IMR-90 (cell line): ENCODE data around the gene ST3GAL3. TPM values are rescaled to one million over a fixed set of nuclear protein-coding genes. Genes with fewer than 3 reads are reported as not detected.

Experiments
- ATAC-seq: fragments of 200-7000 bp; cut with Tn5 transposase; 2 replicates; pipeline ENCODE4 v1.9.1; 2020; ENCODE audit warnings: low read depth, mild to moderate bottlenecking, moderate library complexity
- BruUV-seq: library from RNA; stranded (reverse); fragments of 400-500 nt; replicated peaks from 2 replicates; lab custom pipeline; 2021; lab: Mats Ljungman, UMichigan
- CTCF ChIA-PET: fragments of 300-600 bp; formaldehyde crosslinking; extraction: SDS; loops from one replicate; lab custom pipeline; 2021; ENCODE audit warnings: antibody characterized with exemption; lab: Yijun Ruan, JAX
- POLR2A ChIA-PET: fragments of 300-600 bp; sonication (Branson Sonifier 250); formaldehyde crosslinking; loops from one replicate; lab custom pipeline; 2022; ENCODE audit warnings: antibody characterized with exemption; ENCODE audit not compliant: unreplicated experiment; lab: Charles Lee
- DNase-seq: peaks from one replicate; pipeline ENCODE4 v3.0.0; 2013
- H2AFZ ChIP-seq: replicated peaks from 2 replicates; pipeline ENCODE3; 2013; ENCODE audit warnings: low read length, mild to moderate bottlenecking; ENCODE audit not compliant: poor library complexity
- H2AK5ac ChIP-seq: 2 replicates; pipeline ENCODE4 v1.6.1; 2013; ENCODE audit warnings: low read depth, low read length, inconsistent platforms
- H2AK9ac ChIP-seq: replicated peaks from 2 replicates; pipeline ENCODE3; 2013; ENCODE audit warnings: mild to moderate bottlenecking, low read depth, low read length, moderate library complexity; ENCODE audit not compliant: poor library complexity
- H2BK120ac ChIP-seq: 2 replicates; pipeline ENCODE4 v1.6.1; 2013; ENCODE audit warnings: low read depth, low read length, inconsistent platforms
- H2BK15ac ChIP-seq: 3 replicates; pipeline ENCODE4 v1.6.1; 2013; ENCODE audit warnings: low read depth, low read length, inconsistent platforms
- H2BK20ac ChIP-seq: 2 replicates; pipeline ENCODE4 v1.6.1; 2013; ENCODE audit warnings: low read depth, mild to moderate bottlenecking, inconsistent platforms, low read length, moderate library complexity
- H2BK5ac ChIP-seq: 2 replicates; pipeline ENCODE4 v1.6.1; 2013; ENCODE audit warnings: mild to moderate bottlenecking, low read depth, low read length, inconsistent platforms; ENCODE audit not compliant: poor library complexity, severe bottlenecking
- H3K14ac ChIP-seq: replicated peaks from 2 replicates; pipeline ENCODE4 v1.6.1; 2013; ENCODE audit warnings: low read depth, low read length, inconsistent platforms
- H3K18ac ChIP-seq: 2 replicates; pipeline ENCODE4 v1.6.1; 2013; ENCODE audit warnings: low read depth, low read length, control low read depth
- H3K23ac ChIP-seq: 2 replicates; pipeline ENCODE4 v1.6.1; 2013; ENCODE audit warnings: low read depth, low read length, inconsistent platforms
- H3K27ac ChIP-seq: 2 replicates; pipeline ENCODE4 v1.5.1; 2013; ENCODE audit warnings: mild to moderate bottlenecking, control low read depth, low read length; ENCODE audit not compliant: insufficient read depth
- H3K27me3 ChIP-seq: 2 replicates; pipeline ENCODE4 v1.6.1; 2013; ENCODE audit warnings: low read length; ENCODE audit not compliant: control insufficient read depth, insufficient read depth
- H3K36me3 ChIP-seq: 2 replicates; pipeline ENCODE4 v1.6.1; 2013; ENCODE audit warnings: low read length, mixed read lengths; ENCODE audit not compliant: control insufficient read depth, insufficient read depth
- H3K4ac ChIP-seq: 2 replicates; pipeline ENCODE4 v1.6.1; 2013; ENCODE audit warnings: low read depth, low read length, inconsistent platforms
- H3K4me1 ChIP-seq: 2 replicates; pipeline ENCODE4 v1.6.1; 2013; ENCODE audit warnings: low read length, mixed read lengths; ENCODE audit not compliant: control insufficient read depth, insufficient read depth
- H3K4me2 ChIP-seq: 2 replicates; pipeline ENCODE4 v1.6.1; 2013; ENCODE audit warnings: low read depth, mild to moderate bottlenecking, control low read depth, low read length, moderate library complexity
- H3K4me3 ChIP-seq: 2 replicates; pipeline ENCODE4 v1.5.1; 2013; ENCODE audit warnings: low read depth, mild to moderate bottlenecking, control low read depth, low read length, moderate library complexity; ENCODE audit not compliant: insufficient read depth
- H3K56ac ChIP-seq: 2 replicates; pipeline ENCODE4 v1.6.1; 2013; ENCODE audit warnings: low read length, inconsistent platforms; ENCODE audit not compliant: insufficient read depth; ENCODE audit errors: extremely low read depth
- H3K79me1 ChIP-seq, 2 experiments: 2 replicates each; pipeline ENCODE4 v1.6.1; 2013; ENCODE audit warnings: low read length in 2 of 2, inconsistent platforms in 1 of 2, low read depth in 1 of 2
- H3K9ac ChIP-seq: 2 replicates; pipeline ENCODE4 v1.6.1; 2013; ENCODE audit warnings: low read depth, low read length, control low read depth
- H3K9me1 ChIP-seq: 2 replicates; pipeline ENCODE4 v1.6.1; 2013; ENCODE audit warnings: low read length, inconsistent platforms; ENCODE audit not compliant: insufficient read depth
- H3K9me3 ChIP-seq: 2 replicates; pipeline ENCODE4 v1.6.1; 2013; ENCODE audit warnings: low read length; ENCODE audit not compliant: control insufficient read depth, insufficient read depth
- H4K20me1 ChIP-seq: 2 replicates; pipeline ENCODE4 v1.6.1; 2013; ENCODE audit warnings: low read length, inconsistent platforms; ENCODE audit not compliant: insufficient read depth
- H4K5ac ChIP-seq: 2 replicates; pipeline ENCODE4 v1.6.1; 2013; ENCODE audit warnings: mild to moderate bottlenecking, low read depth, low read length, control low read depth
- H4K8ac ChIP-seq, 2 experiments: 2 replicates each; pipeline ENCODE4 v1.6.1; 2013; ENCODE audit warnings: low read depth in 2 of 2, low read length in 2 of 2, control low read depth in 1 of 2, inconsistent platforms in 1 of 2
- H4K91ac ChIP-seq: 2 replicates; pipeline ENCODE4 v1.6.1; 2013; ENCODE audit warnings: low read depth, low read length, inconsistent platforms; ENCODE audit not compliant: insufficient read depth
- BHLHE40 ChIP-seq: fragments of 150-350 bp; IDR thresholded peaks from 2 replicates; pipeline ENCODE4 v1.6.1; 2016; ENCODE audit warnings: mild to moderate bottlenecking, low read depth, low read length
- CEBPB ChIP-seq: IDR thresholded peaks from 2 replicates; pipeline ENCODE4 v1.6.1; 2012; ENCODE audit warnings: low read depth, low read length, improper control_type of control experiment
- CHD1 ChIP-seq: IDR thresholded peaks from 2 replicates; pipeline ENCODE4 v1.6.1; 2012; ENCODE audit warnings: low read depth, low read length, improper control_type of control experiment
- CTCF ChIP-seq: conservative IDR thresholded peaks from 2 replicates; pipeline ENCODE4 v1.5.1; 2012; ENCODE audit warnings: mild to moderate bottlenecking, low read depth, low read length, improper control_type of control experiment
- ELK1 ChIP-seq: fragments of 150-350 bp; IDR thresholded peaks from 2 replicates; pipeline ENCODE4 v1.6.1; 2016; ENCODE audit warnings: low read depth, mild to moderate bottlenecking, low read length, moderate library complexity, borderline replicate concordance
- FOS ChIP-seq: fragments of 150-350 bp; IDR thresholded peaks from 2 replicates; pipeline ENCODE4 v1.6.1; 2016; ENCODE audit warnings: low read depth, low read length
- MAFK ChIP-seq: IDR thresholded peaks from 2 replicates; pipeline ENCODE4 v1.6.1; 2012; ENCODE audit warnings: low read depth, low read length, improper control_type of control experiment
- MAZ ChIP-seq: IDR thresholded peaks from 2 replicates; pipeline ENCODE4 v1.6.1; 2012; ENCODE audit warnings: low read depth, mild to moderate bottlenecking, low read length, improper control_type of control experiment, moderate library complexity, borderline replicate concordance
- MXI1 ChIP-seq: IDR thresholded peaks from 2 replicates; pipeline ENCODE4 v1.6.1; 2012; ENCODE audit warnings: low read depth, mild to moderate bottlenecking, low read length, moderate library complexity, borderline replicate concordance
- NFE2L2 ChIP-seq: fragments of 150-350 bp; IDR thresholded peaks from 2 replicates; pipeline ENCODE4 v1.6.1; 2016; ENCODE audit warnings: low read depth, mild to moderate bottlenecking, low read length
- POLR2A ChIP-seq: IDR thresholded peaks from 2 replicates; pipeline ENCODE4 v1.6.1; 2012; ENCODE audit warnings: mild to moderate bottlenecking, low read depth, low read length
- RAD21 ChIP-seq: IDR thresholded peaks from 2 replicates; pipeline ENCODE4 v1.6.1; 2012; ENCODE audit warnings: low read length, improper control_type of control experiment
- RCOR1 ChIP-seq: IDR thresholded peaks from 2 replicates; pipeline ENCODE4 v1.6.1; 2012; ENCODE audit warnings: mild to moderate bottlenecking, low read length, improper control_type of control experiment; ENCODE audit not compliant: insufficient replicate concordance
- RFX5 ChIP-seq: IDR thresholded peaks from 2 replicates; pipeline ENCODE4 v1.8.0; 2012; ENCODE audit warnings: low read depth, mild to moderate bottlenecking, low read length, moderate library complexity
- SMC3 ChIP-seq: fragments of 150-350 bp; IDR thresholded peaks from 2 replicates; pipeline ENCODE4 v1.6.1; 2016; ENCODE audit warnings: low read depth, mild to moderate bottlenecking, antibody characterized with exemption, low read length, moderate library complexity
- USF2 ChIP-seq: fragments of 150-350 bp; IDR thresholded peaks from 2 replicates; pipeline ENCODE4 v1.6.1; 2017; ENCODE audit warnings: mild to moderate bottlenecking, antibody characterized with exemption, low read length, low read depth
- WGBS, 2 experiments: methylation state at CpG; one replicate each; pipeline versions ENCODE4 v1.1.5 to v1.1.7; 2013; ENCODE audit warnings: missing lambda C conversion rate in 2 of 2; ENCODE audit not compliant: insufficient read length in 1 of 2; ENCODE audit errors: extremely low coverage in 2 of 2; 5-methylcytosine and 5-hydroxymethylcytosine counted together
- dilution Hi-C: fragments of 300-500 bp; cut with HindIII; formaldehyde crosslinking; loops from one replicate; pipeline ENCODE4 v1.14.3; 2018; ENCODE audit warnings: low sequenced_read_pairs; ENCODE audit not compliant: unreplicated experiment
- in situ Hi-C: fragments of 300-500 bp; cut with MboI; formaldehyde crosslinking; loops from 3 replicates; pipeline ENCODE4 v1.14.3; 2019; ENCODE audit warnings: low sequenced_read_pairs, inconsistent platforms, mixed read lengths
- intact Hi-C: fragments of 100-400 bp; cut with micrococcal nuclease; formaldehyde crosslinking; loops from 2 replicates; pipeline ENCODE4 v1.10.0; 2022
- polyA plus RNA-seq, 3 experiments: library from polyadenylated mRNA; depleted of rRNA; stranded (reverse); fragments of >200 nt; gene quantifications; 2 replicates each; pipeline ENCODE4 v1.2.3, GENCODE V29; 2012; ENCODE audit warnings: low replicate concordance in 1 of 3
- total RNA-seq: library from RNA; depleted of rRNA; stranded (reverse); fragments of >200 nt; gene quantifications from 2 replicates; pipeline ENCODE4 v1.2.3, GENCODE V29; 2012

Gene ST3GAL3
- total and polyA plus RNA-seq, 2 of the 4 experiments (the other 2 are of a cell fraction) = 12.0 to 14.8 TPM

- H3K23ac ChIP-seq = peak overlapping the region; percentile 17; the same call in 1 of the 2 replicates
Observed at GRCh38 chr1:43783096-43783670, 75.8 kb downstream of the ST3GAL3 start.

More at GRCh38 chr1:43783096-43783670, 75.8 kb downstream of the ST3GAL3 start:
- Histone ChIP-seq H3K4me2 (no peak overlapping the region), H2AK5ac (no peak overlapping the region), H4K8ac (0 out of 4 replicates have a peak overlapping the region, but pooled peaks of 1 of the 2 experiments have one; percentile 18), H3K9ac (no peak overlapping the region), H3K79me1 (peaks cover 12 to 53% of the 10 kb centered on the region in 2 experiments), H3K4me3 (no peak overlapping the region), H2BK5ac (peak overlapping the region; percentile 7), H3K9me1 (peaks cover 16% of the 10 kb centered on the region), H3K4me1 (peaks cover 12% of the 10 kb centered on the region), H4K5ac (no peak overlapping the region), H2AK9ac (no peak overlapping the region), H3K9me3 (no peaks in the 10 kb centered on the region), H3K56ac (no peak overlapping the region), H3K27ac (no peak overlapping the region), H3K27me3 (no peaks in the 10 kb centered on the region), H4K91ac (no peak overlapping the region), H3K4ac (peak overlapping the region; percentile 25), H2BK120ac (no peak overlapping the region), H3K18ac (no peak overlapping the region), H4K20me1 (0 out of 2 replicates have a peak, but pooled peaks cover 6% of the 10 kb centered on the region), H3K36me3 (no peaks in the 10 kb centered on the region), H3K14ac (no peak overlapping the region), H2BK15ac (no peak overlapping the region), H2BK20ac (no peak overlapping the region), H2AFZ (no peak overlapping the region)
- in situ Hi-C loops (no loop called here), intact Hi-C loops (no loop called here), dilution Hi-C loops (no loop called here)
- BruUV-seq = no TSS peak
- ChIA-PET CTCF (interaction anchor here (1.0 to 2.5 kb wide), 2 partner anchors 17 to 152 kb away, joined by 5 to 8 read pairs; no protein-coding TSS in a partner anchor), POLR2A (no interaction called here)
- WGBS, 2 experiments = 91% methylated on average over 3 of the region's 4 CpGs; no CpG with 5 or more reads in 1 of the 2 experiments
- no peak for DNase-seq
- TF ChIP-seq CHD1 (no peak), POLR2A (no peak), RAD21 (no peak), SMC3 (no peak), MXI1 (no peak), ELK1 (no peak), RCOR1 (no peak), NFE2L2 (no peak), MAZ (no peak), CTCF (no peak), USF2 (no peak), BHLHE40 (no peak), MAFK (no peak), RFX5 (no peak), CEBPB (no peak), FOS (no peak)
- no peak; the same call in 1 of the 2 replicates for ATAC-seq
